Myocyte (in vitro differentiated cells): ENCODE data around the gene NAA11. TPM values are rescaled to one million over a fixed set of nuclear protein-coding genes. Genes with fewer than 3 reads are reported as not detected.

ENCODE experiments used
- DNase-seq: peaks from one replicate; pipeline ENCODE4 v3.0.0-alpha.2; 2012; ENCODE audit warnings: low read depth
- polyA plus RNA-seq: library from polyadenylated mRNA; unstranded; fragments of >200 nt; gene quantifications from one replicate; pipeline ENCODE4 v1.2.1, GENCODE V29; 2012; ENCODE audit warnings: missing spikeins
- total RNA-seq: library from RNA; depleted of rRNA; stranded (reverse); fragments of >200 nt; gene quantifications from 2 replicates; pipeline ENCODE4 v1.2.3, GENCODE V29; 2014

The NAA11 gene
- total RNA-seq: not detected in 2 replicates
- not detected for polyA plus RNA-seq

- no peak for DNase-seq
These were observed at the start of gene NAA11 for GRCh38 chr4:79325864-79326328. NAA11 (minus strand) TSS chr4:79326061; CDS start chr4:79325877, 184 bp downstream.

GRCh38 chr4:79370026-79370425, 44.2 kb upstream of the NAA11 start:
- no peak for DNase-seq

GRCh38 chr4:79367096-79367495, 41.2 kb upstream of the NAA11 start:
- DNase-seq: no peak

GRCh38 chr4:79366422-79366821, 40.6 kb upstream of the NAA11 start:
- DNase-seq: no peak

GRCh38 chr4:79364061-79364460, 38.2 kb upstream of the NAA11 start:
- DNase-seq: no peak

GRCh38 chr4:79362626-79363025, 36.8 kb upstream of the NAA11 start:
- DNase-seq: no peak

- no peak for DNase-seq
These were observed 34.1 kb upstream of the NAA11 start for GRCh38 chr4:79360006-79360405.

GRCh38 chr4:79358438-79358837, 32.6 kb upstream of the NAA11 start:
- DNase-seq: no peak

GRCh38 chr4:79357365-79357764, 31.5 kb upstream of the NAA11 start:
- no peak for DNase-seq

GRCh38 chr4:79353075-79353474, 27.2 kb upstream of the NAA11 start:
- DNase-seq: no peak

- no peak for DNase-seq
These were observed 22.5 kb upstream of the NAA11 start for GRCh38 chr4:79348405-79348804.

GRCh38 chr4:79341893-79342653, 16.2 kb upstream of the NAA11 start:
- no peak for DNase-seq

- DNase-seq: no peak
These were observed 14.7 kb upstream of the NAA11 start for GRCh38 chr4:79340568-79340967.

GRCh38 chr4:79338148-79338547, 12.3 kb upstream of the NAA11 start:
- no peak for DNase-seq

- no peak for DNase-seq
These were observed 8.9 kb upstream of the NAA11 start for GRCh38 chr4:79334783-79335182.

GRCh38 chr4:79334341-79334740, 8.5 kb upstream of the NAA11 start:
- no peak for DNase-seq

GRCh38 chr4:79331126-79331876, 5.4 kb upstream of the NAA11 start:
- DNase-seq: peak; percentile 2

GRCh38 chr4:79330720-79331119, 4.9 kb upstream of the NAA11 start:
- DNase-seq: no peak

GRCh38 chr4:79325436-79325835, 425 bp downstream of the NAA11 start:
- no peak for DNase-seq

- no peak for DNase-seq
These were observed 5.9 kb downstream of the NAA11 start for GRCh38 chr4:79319975-79320374.

- no peak for DNase-seq
These were observed 8.2 kb downstream of the NAA11 start for GRCh38 chr4:79317711-79318110.

GRCh38 chr4:79315891-79316290, 10.0 kb downstream of the NAA11 start:
- no peak for DNase-seq

- no peak for DNase-seq
These were observed 14.6 kb downstream of the NAA11 start for GRCh38 chr4:79311279-79311678.
